SK-N-SH (cell line): ENCODE measurements around the gene MRPS34.

Experiments
- CHD2 ChIP-seq: fragments of 150-350 bp; IDR thresholded peaks from 2 replicates; pipeline ENCODE4 v1.6.1; 2018; ENCODE audit warnings: low read length; ENCODE audit not compliant: partially characterized antibody
- EZH2phosphoT487 ChIP-seq: fragments of 200-600 bp; sonication (generic); IDR thresholded peaks from 2 replicates; pipeline ENCODE4 v1.6.1; 2017; ENCODE audit warnings: low read depth, mixed run types, mild to moderate bottlenecking, antibody characterized with exemption, moderate library complexity, borderline replicate concordance
- FOXJ3 ChIP-seq: sonication (generic); formaldehyde crosslinking; IDR thresholded peaks from 2 replicates; pipeline ENCODE4 v1.5.1; 2020; ENCODE audit warnings: mild to moderate bottlenecking, missing genetic modification reagents
- FOXM1 ChIP-seq: IDR thresholded peaks from 2 replicates; pipeline ENCODE4 v1.4.0; 2012; ENCODE audit warnings: low read depth, mild to moderate bottlenecking
- GATA2 ChIP-seq: sonication (generic); formaldehyde crosslinking; IDR thresholded peaks from 2 replicates; pipeline ENCODE4 v1.5.0; 2020; ENCODE audit warnings: mild to moderate bottlenecking, missing genetic modification reagents
- JUND ChIP-seq: IDR thresholded peaks from 2 replicates; pipeline ENCODE4 v1.4.0; 2012
- MAX ChIP-seq: IDR thresholded peaks from 2 replicates; pipeline ENCODE4 v1.4.0; 2012; ENCODE audit warnings: low read depth
- PBX3 ChIP-seq: IDR thresholded peaks from 2 replicates; pipeline ENCODE4; 2012
- POLR2AphosphoS5 ChIP-seq: IDR thresholded peaks from 2 replicates; pipeline ENCODE4 v1.6.1; 2012; ENCODE audit warnings: low read depth, low read length
- TAF1 ChIP-seq: IDR thresholded peaks from 2 replicates; pipeline ENCODE4 v1.6.1; 2012; ENCODE audit warnings: low read depth, mild to moderate bottlenecking, low read length, moderate library complexity, borderline replicate concordance
- TF ChIP-seq, protein P1 (sequence below): fragments of 200-600 bp; sonication (generic); IDR thresholded peaks from 2 replicates; pipeline ENCODE4 v1.6.1; 2017; ENCODE audit warnings: antibody characterized with exemption, mild to moderate bottlenecking, moderate library complexity

DNA sequence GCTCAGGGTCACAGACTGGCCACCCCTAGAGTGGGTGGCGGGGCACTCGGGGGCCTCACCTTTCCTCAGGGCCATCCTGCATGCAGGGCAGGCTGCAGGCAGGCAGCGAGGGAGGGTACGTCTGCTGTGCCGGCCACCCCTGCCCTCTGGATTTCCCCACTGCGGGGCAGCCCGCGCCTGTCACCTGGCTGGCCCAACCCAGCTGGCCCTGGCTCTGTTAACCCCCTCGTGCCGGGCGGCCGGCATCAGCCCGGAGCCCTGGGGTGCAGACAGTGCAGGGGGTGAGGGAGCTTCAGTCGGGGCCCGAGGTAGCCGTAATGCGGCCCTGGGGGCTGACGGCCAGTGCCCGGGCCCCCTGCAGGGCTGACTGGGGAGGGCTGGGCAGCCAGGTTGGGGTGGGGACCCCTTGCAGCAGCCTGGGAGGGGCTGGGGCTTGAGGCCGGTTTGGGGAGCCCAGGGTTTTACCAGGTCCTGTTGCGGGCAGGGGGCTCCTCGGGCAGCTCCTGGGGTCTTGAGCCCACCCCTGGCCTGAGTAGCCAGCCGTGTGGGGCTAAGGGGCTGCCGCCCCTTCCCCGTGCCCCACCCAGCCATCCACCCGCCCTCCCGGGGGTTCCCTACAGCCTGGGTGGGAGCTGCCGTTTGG lies 20.8 kb upstream of the MRPS34 start, which contains the start of gene IGFALS:
- TF ChIP-seq FOXJ3 (no peak), TAF1 (no peak), PBX3 (no peak), MAX (no peak), EZH2phosphoT487 (no peak), GATA2 (CRISPR knock-in tag) (no peak), JUND (no peak), CHD2 (no peak), FOXM1 (no peak), POLR2AphosphoS5 (no peak)
- TF ChIP-seq, protein P1, sequence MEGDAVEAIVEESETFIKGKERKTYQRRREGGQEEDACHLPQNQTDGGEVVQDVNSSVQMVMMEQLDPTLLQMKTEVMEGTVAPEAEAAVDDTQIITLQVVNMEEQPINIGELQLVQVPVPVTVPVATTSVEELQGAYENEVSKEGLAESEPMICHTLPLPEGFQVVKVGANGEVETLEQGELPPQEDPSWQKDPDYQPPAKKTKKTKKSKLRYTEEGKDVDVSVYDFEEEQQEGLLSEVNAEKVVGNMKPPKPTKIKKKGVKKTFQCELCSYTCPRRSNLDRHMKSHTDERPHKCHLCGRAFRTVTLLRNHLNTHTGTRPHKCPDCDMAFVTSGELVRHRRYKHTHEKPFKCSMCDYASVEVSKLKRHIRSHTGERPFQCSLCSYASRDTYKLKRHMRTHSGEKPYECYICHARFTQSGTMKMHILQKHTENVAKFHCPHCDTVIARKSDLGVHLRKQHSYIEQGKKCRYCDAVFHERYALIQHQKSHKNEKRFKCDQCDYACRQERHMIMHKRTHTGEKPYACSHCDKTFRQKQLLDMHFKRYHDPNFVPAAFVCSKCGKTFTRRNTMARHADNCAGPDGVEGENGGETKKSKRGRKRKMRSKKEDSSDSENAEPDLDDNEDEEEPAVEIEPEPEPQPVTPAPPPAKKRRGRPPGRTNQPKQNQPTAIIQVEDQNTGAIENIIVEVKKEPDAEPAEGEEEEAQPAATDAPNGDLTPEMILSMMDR = no peak
